Pancreas (tissue), 10 donors: Measurements from ENCODE around the gene AUTS2. TPM values are rescaled to one million over a fixed set of nuclear protein-coding genes. Genes with fewer than 3 reads are reported as not detected.
A peak's percentile ranks its signal among the peaks of the same experiment; 100 is the strongest.

Source experiments
- ATAC-seq, 4 donors: fragments of 200-7000 bp; cut with Tn5 transposase; one replicate each; pipeline versions ENCODE4 v1.8.0 to v1.9.1; 2020; ENCODE audit warnings: mild to moderate bottlenecking in 4 of 4, moderate library complexity in 4 of 4
- DNase-seq, 6 donors: peaks; one replicate each; pipeline ENCODE4 v3.0.0-alpha.2; 2020
- FAIRE-seq: peaks from 2 replicates; lab custom pipeline; 2012; peaks lifted over from hg19 to GRCh38; lab: Jason Lieb, UNC
- H3K27ac ChIP-seq, 4 donors: fragments of 200-600 bp; sonication (generic); 1 replicate in 3 of 4; 2 replicates in 1 of 4; pipeline versions ENCODE4 v1.5.0 to v1.8.0; 2020
- H3K27me3 ChIP-seq, 4 donors: fragments of 200-600 bp; one replicate each; pipeline ENCODE4 v1.8.0; 2021
- H3K36me3 ChIP-seq, 3 donors: fragments of 200-600 bp; sonication (generic) in 1 of 3; one replicate each; pipeline versions ENCODE4 v1.5.0 to v1.8.0; 2020 to 2021
- H3K4me1 ChIP-seq, 3 donors: fragments of 200-600 bp; one replicate each; pipeline ENCODE4 v1.8.0; 2021
- H3K4me3 ChIP-seq, 4 donors: fragments of 200-600 bp; sonication (generic) in 2 of 4; one replicate each; pipeline versions ENCODE4 v1.5.0 to v1.8.0; 2020 to 2021
- H3K9me3 ChIP-seq, 4 donors: fragments of 200-600 bp; one replicate each; pipeline ENCODE4 v1.8.0; 2021
- WGBS, 2 donors: extraction: QIAGEN DNeasy Blood & Tissue Kit; methylation state at CpG; one replicate each; pipeline ENCODE4 v1.1.7; 2013; 5-methylcytosine and 5-hydroxymethylcytosine counted together
- intact Hi-C, 3 donors: fragments of 100-400 bp; cut with DNase I; formaldehyde crosslinking; loops; one replicate each; pipeline versions ENCODE4 v1.11.1 to v1.14.2; 2022
- polyA plus RNA-seq, 2 donors: library from polyadenylated mRNA; stranded (reverse); fragments of 200-250 nt; gene quantifications; one replicate each; pipeline ENCODE4 v1.2.3, GENCODE V29; 2013
- total RNA-seq, 6 donors: library from RNA; stranded (reverse); fragmentation: NEBNext Ultra II Directional in 4 of 6; extraction: Animal tissue kit (Norgen Biotek cat#: 25700) in 4 of 6; gene quantifications; one replicate each; pipeline versions ENCODE4 v1.2.1 to v1.2.4, GENCODE V29; 2021 to 2023
- TF ChIP-seq, protein P1 (sequence below), 4 donors: fragments of 200-600 bp; sonication (generic) in 3 of 4; IDR thresholded peaks; one replicate each; pipeline versions ENCODE4 v1.5.0 to v1.8.0; 2021; ENCODE audit warnings: antibody characterized with exemption in 4 of 4
- donor health status: healthy with polysubstance abuse.
- donor health status: DM: no; HTN: no; CAD: no; lungs with moderate emphysema.
- donor health status: DM: no; HTN: no; CAD: no.
- donor health status: control.
- donor health status: control.
- donor health status: Bipolar disorder and iron deficiency.
- donor health status: DM: yes; HTN: yes; CAD: no.
- donor health status: DM: no; HTN: no; CAD: no.
- donor health status: DM: no; HTN: no; CAD: no.
- donor health status: DM: yes; HTN: yes; CAD: no.

Gene AUTS2
- total and polyA plus RNA-seq, 8 donors, result 5.8 to 16.8 (median 9.9) TPM

DNA sequence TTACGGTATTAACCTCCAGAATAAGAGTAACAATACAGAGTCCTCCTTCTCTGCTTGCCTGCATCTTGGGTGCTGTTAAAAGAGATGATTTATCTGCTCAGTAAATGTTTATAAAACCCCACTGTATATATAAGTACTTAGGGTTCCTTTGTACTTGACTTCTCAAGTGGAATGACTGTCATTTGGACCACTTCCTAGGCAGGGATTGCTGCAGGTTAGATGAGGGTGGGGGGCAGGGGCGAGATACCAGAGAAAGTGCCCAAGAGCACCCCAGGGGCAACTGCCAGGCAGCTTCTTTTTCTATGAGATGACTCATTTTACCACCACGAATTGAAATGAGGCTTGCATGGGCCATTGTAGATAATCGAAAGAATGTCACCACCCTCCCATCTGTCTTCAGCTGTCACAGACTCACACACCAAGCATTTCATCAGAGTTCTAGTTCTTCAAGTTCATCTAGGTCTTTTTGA is 1111.8 kb downstream of the AUTS2 start:
- no peaks in the 10 kb centered on the region for H3K9me3 ChIP-seq
- H3K4me3 ChIP-seq, result no peak overlapping the region
- ATAC-seq (peak; percentile 55 to 81 (median 74)), FAIRE-seq (no peak), DNase-seq (peak in 1 of 6 donors; percentile 25)
- 49 to 63% methylated on average over 4 of the region's 4 CpGs for WGBS, 2 donors
- no peaks in the 10 kb centered on the region for H3K36me3 ChIP-seq
- H3K27ac ChIP-seq, result peak overlapping the region in 2 of 4 donors; percentile 22 to 41
- TF ChIP-seq, protein P1, sequence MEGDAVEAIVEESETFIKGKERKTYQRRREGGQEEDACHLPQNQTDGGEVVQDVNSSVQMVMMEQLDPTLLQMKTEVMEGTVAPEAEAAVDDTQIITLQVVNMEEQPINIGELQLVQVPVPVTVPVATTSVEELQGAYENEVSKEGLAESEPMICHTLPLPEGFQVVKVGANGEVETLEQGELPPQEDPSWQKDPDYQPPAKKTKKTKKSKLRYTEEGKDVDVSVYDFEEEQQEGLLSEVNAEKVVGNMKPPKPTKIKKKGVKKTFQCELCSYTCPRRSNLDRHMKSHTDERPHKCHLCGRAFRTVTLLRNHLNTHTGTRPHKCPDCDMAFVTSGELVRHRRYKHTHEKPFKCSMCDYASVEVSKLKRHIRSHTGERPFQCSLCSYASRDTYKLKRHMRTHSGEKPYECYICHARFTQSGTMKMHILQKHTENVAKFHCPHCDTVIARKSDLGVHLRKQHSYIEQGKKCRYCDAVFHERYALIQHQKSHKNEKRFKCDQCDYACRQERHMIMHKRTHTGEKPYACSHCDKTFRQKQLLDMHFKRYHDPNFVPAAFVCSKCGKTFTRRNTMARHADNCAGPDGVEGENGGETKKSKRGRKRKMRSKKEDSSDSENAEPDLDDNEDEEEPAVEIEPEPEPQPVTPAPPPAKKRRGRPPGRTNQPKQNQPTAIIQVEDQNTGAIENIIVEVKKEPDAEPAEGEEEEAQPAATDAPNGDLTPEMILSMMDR (IDR thresholded peaks at IDR 0.05), result no peak
- intact Hi-C loops, result no loop called here
- no peaks in the 10 kb centered on the region for H3K27me3 ChIP-seq
- H3K4me1 ChIP-seq, result peaks cover 0 to 5% (median 3%) of the 10 kb centered on the region in 3 donors

DNA sequence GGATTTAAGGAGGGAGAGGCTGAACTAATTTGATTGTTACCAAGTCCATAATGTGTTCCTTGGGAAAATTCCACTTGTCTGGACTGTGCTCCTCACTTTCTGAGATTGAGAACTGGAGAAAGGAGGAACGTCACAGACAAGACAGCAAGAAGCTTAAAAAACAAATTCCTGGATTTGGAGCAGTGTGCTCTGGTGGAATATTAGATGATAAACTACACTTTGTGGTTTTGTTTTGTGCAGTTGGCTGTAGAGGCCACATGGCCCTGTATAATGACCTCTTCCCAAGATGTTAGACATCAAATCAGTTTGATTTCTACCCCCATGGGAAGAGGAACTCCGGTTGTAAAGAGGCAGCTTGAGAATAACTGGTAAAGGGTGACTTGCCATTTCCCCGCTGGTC is 1112.4 kb downstream of the AUTS2 start:
- H3K27me3 ChIP-seq, result no peaks in the 10 kb centered on the region
- TF ChIP-seq, protein P1 (IDR thresholded peaks at IDR 0.05), result no peak
- no peaks in the 10 kb centered on the region for H3K36me3 ChIP-seq
- FAIRE-seq, result no peak
- no peak for ATAC-seq
- 69 to 84% methylated on average over 3 of the region's 3 CpGs for WGBS, 2 donors
- no peak for DNase-seq
- H3K9me3 ChIP-seq, result no peaks in the 10 kb centered on the region
- H3K27ac ChIP-seq, result peak overlapping the region in 2 of 4 donors; percentile 13 to 41
- intact Hi-C loops, result no loop called here
- no peak overlapping the region for H3K4me3 ChIP-seq
- peaks cover 0 to 5% (median 3%) of the 10 kb centered on the region in 3 donors for H3K4me1 ChIP-seq

DNA sequence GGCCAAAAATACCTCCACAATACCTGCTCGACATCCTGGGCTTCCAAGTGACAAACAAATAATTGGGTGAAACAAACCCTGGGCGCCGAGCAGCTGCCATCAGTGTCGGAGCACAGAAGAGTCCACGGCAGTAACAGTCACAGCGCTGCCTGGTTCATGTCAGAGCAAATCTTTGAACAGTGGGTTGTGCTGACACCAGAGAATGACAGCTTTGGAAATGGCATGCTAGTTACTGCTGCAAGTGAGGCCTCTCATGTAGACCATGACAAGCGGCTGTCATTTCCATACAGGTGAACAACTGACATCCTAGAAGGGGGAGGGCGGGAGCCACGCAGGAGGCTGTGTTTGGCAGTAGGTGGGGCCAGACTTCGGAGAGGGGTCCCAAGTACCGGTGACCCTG is 1113.2 kb downstream of the AUTS2 start:
- intact Hi-C loops, result no loop called here
- Histone ChIP-seq H3K9me3 (no peaks in the 10 kb centered on the region), H3K4me1 (peaks cover 0 to 5% (median 3%) of the 10 kb centered on the region in 3 donors), H3K27ac (no peak overlapping the region), H3K4me3 (no peak overlapping the region), H3K27me3 (no peaks in the 10 kb centered on the region), H3K36me3 (no peaks in the 10 kb centered on the region)
- TF ChIP-seq, protein P1 (IDR thresholded peaks at IDR 0.05), result no peak
- 80 to 85% methylated on average over 11 of the region's 11 CpGs for WGBS, 2 donors
- ATAC-seq (no peak), DNase-seq (no peak), FAIRE-seq (no peak)

DNA sequence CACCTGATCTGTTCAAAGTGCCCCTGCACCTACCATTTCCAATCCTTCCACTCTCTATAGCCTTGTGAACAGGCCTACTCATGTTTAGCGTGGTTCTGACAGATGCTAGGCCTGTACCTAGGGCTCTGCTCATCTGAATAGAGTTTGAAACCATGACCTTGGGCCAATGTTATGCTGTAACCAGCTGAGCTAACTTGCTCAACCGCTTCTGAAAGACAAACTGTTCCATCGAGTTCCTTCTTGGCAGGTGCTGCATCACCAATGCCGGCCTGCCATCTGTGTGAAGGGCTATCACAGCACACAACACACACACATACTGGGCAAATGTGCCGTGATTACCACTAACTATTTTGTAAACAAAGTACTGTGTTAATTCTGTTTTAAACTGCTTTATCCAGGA is 1114.7 kb downstream of the AUTS2 start:
- intact Hi-C loops, result no loop called here
- FAIRE-seq (no peak), ATAC-seq (peak; percentile 68 to 90 (median 80)), DNase-seq (peak in 2 of 6 donors; percentile 26 to 54)
- Histone ChIP-seq H3K36me3 (no peaks in the 10 kb centered on the region), H3K4me1 (peaks cover 0 to 5% (median 3%) of the 10 kb centered on the region in 3 donors), H3K27me3 (no peaks in the 10 kb centered on the region), H3K27ac (peak overlapping the region in 2 of 4 donors; percentile 13 to 28), H3K4me3 (no peak overlapping the region), H3K9me3 (no peaks in the 10 kb centered on the region)
- WGBS, 2 donors, result 21 to 30% methylated on average over 5 of the region's 5 CpGs
- TF ChIP-seq, protein P1 (IDR thresholded peaks at IDR 0.05), result no peak

DNA sequence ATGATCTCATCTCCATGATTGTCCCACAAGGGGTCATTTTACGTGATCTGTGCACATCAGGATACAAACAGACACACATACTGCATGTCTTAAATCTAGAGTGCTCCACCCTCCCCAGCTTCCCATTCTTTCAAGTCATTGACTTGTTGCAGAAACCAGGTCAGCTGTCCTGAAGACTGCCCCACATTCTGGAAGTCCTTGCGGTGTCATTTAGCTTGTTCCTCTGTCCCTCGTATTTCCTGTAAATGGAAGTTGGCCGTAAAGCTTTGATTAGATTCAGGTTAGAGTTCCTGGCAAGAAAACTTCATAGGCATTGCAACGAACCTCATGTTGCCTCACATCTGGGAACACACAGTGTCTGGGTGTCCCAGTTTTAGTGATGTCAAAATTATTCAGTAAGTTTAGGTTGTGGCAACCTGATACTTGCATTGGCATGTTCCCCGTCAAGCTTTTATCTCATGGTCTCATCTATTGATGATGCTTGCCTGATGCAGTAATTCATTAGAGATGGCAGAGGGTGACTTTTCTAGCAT is 1116.3 kb downstream of the AUTS2 start:
- H3K9me3 ChIP-seq, result no peaks in the 10 kb centered on the region
- H3K27ac ChIP-seq, result no peak overlapping the region
- intact Hi-C loops, result no loop called here
- no peak for FAIRE-seq
- H3K36me3 ChIP-seq, result no peaks in the 10 kb centered on the region
- 88 to 98% methylated on average over 6 of the region's 6 CpGs for WGBS, 2 donors
- ATAC-seq, result no peak
- peaks cover 0 to 5% (median 3%) of the 10 kb centered on the region in 3 donors for H3K4me1 ChIP-seq
- no peak for DNase-seq
- no peaks in the 10 kb centered on the region for H3K27me3 ChIP-seq
- H3K4me3 ChIP-seq, result no peak overlapping the region
- TF ChIP-seq, protein P1 (IDR thresholded peaks at IDR 0.05), result no peak
